Measurements from ENCODE around the gene KLHL15.

KLHL15 gene

GRCh38 chrX:23939203-23939602 lies 87.8 kb downstream of the KLHL15 start:
- H3K27me3 ChIP-seq (ENCODE audit: control insufficient read depth, insufficient read depth, low read length): no peaks in the 10 kb centered on the region
- no peak overlapping the region for H3K9ac ChIP-seq (ENCODE audit: low read length)
- H3K4me3 ChIP-seq (ENCODE audit: low read length): no peak overlapping the region
- H3K9me3 ChIP-seq (ENCODE audit: control insufficient read depth, low read depth, low read length): no peaks in the 10 kb centered on the region
- H3K36me3 ChIP-seq (ENCODE audit: control insufficient read depth, low read depth, low read length): no peaks in the 10 kb centered on the region
- H3K4me1 ChIP-seq (ENCODE audit: control insufficient read depth, low read depth, low read length): peaks cover 4% of the 10 kb centered on the region
- H3K27ac ChIP-seq (ENCODE audit: low read length): no peak overlapping the region

GRCh38 chrX:23938690-23939089 lies 88.3 kb downstream of the KLHL15 start:
- Histone ChIP-seq H3K27ac (ENCODE audit: low read length) (no peak overlapping the region), H3K36me3 (ENCODE audit: control insufficient read depth, low read depth, low read length) (no peaks in the 10 kb centered on the region), H3K27me3 (ENCODE audit: control insufficient read depth, insufficient read depth, low read length) (no peaks in the 10 kb centered on the region), H3K9ac (ENCODE audit: low read length) (no peak overlapping the region), H3K4me3 (ENCODE audit: low read length) (no peak overlapping the region), H3K9me3 (ENCODE audit: control insufficient read depth, low read depth, low read length) (no peaks in the 10 kb centered on the region), H3K4me1 (ENCODE audit: control insufficient read depth, low read depth, low read length) (peaks cover 4% of the 10 kb centered on the region)

- Histone ChIP-seq H3K4me3 (ENCODE audit: low read length) (no peak overlapping the region), H3K9me3 (ENCODE audit: control insufficient read depth, low read depth, low read length) (no peaks in the 10 kb centered on the region), H3K9ac (ENCODE audit: low read length) (no peak overlapping the region), H3K27me3 (ENCODE audit: control insufficient read depth, insufficient read depth, low read length) (no peaks in the 10 kb centered on the region), H3K27ac (ENCODE audit: low read length) (no peak overlapping the region), H3K36me3 (ENCODE audit: control insufficient read depth, low read depth, low read length) (no peaks in the 10 kb centered on the region), H3K4me1 (ENCODE audit: control insufficient read depth, low read depth, low read length) (peaks cover 4% of the 10 kb centered on the region)
These were observed 89.9 kb downstream of the KLHL15 start for GRCh38 chrX:23937100-23937499.

GRCh38 chrX:23936180-23936579 lies 90.8 kb downstream of the KLHL15 start:
- Histone ChIP-seq H3K4me1 (ENCODE audit: control insufficient read depth, low read depth, low read length) (peaks cover 4% of the 10 kb centered on the region), H3K9me3 (ENCODE audit: control insufficient read depth, low read depth, low read length) (no peaks in the 10 kb centered on the region), H3K9ac (ENCODE audit: low read length) (no peak overlapping the region), H3K4me3 (ENCODE audit: low read length) (no peak overlapping the region), H3K27me3 (ENCODE audit: control insufficient read depth, insufficient read depth, low read length) (no peaks in the 10 kb centered on the region), H3K36me3 (ENCODE audit: control insufficient read depth, low read depth, low read length) (no peaks in the 10 kb centered on the region), H3K27ac (ENCODE audit: low read length) (no peak overlapping the region)

- Histone ChIP-seq H3K9ac (ENCODE audit: low read length) (no peak overlapping the region), H3K27me3 (ENCODE audit: control insufficient read depth, insufficient read depth, low read length) (no peaks in the 10 kb centered on the region), H3K27ac (ENCODE audit: low read length) (no peak overlapping the region), H3K4me3 (ENCODE audit: low read length) (no peak overlapping the region), H3K9me3 (ENCODE audit: control insufficient read depth, low read depth, low read length) (no peaks in the 10 kb centered on the region), H3K4me1 (ENCODE audit: control insufficient read depth, low read depth, low read length) (peaks cover 4% of the 10 kb centered on the region), H3K36me3 (ENCODE audit: control insufficient read depth, low read depth, low read length) (no peaks in the 10 kb centered on the region)
These were observed 91.9 kb downstream of the KLHL15 start for GRCh38 chrX:23935106-23935505.

All from iPS-18a (cell line).